H9 (cell line): Measurements from ENCODE around the gene DMD. TPM values are rescaled to one million over a fixed set of nuclear protein-coding genes. Genes with fewer than 3 reads are reported as not detected.

Experiments
- DNase-seq: peaks from one replicate; pipeline ENCODE4 v3.0.0-alpha.2; 2017
- H2AFZ ChIP-seq: one replicate; pipeline ENCODE4 v1.6.1; 2013; ENCODE audit warnings: mild to moderate bottlenecking, low read length, control low read depth, moderate library complexity
- H2AK5ac ChIP-seq: 2 replicates; pipeline ENCODE4 v1.6.1; 2013; ENCODE audit warnings: low read length, control low read depth, mixed read lengths; ENCODE audit not compliant: insufficient read length
- H2BK120ac ChIP-seq: one replicate; pipeline ENCODE4 v1.6.1; 2013; ENCODE audit warnings: low read depth, mild to moderate bottlenecking, low read length, control low read depth, inconsistent platforms; ENCODE audit not compliant: poor library complexity, severe bottlenecking
- H2BK12ac ChIP-seq: 2 replicates; pipeline ENCODE4 v1.6.1; 2013; ENCODE audit warnings: low read length, control low read depth, mixed read lengths, low read depth; ENCODE audit not compliant: insufficient read length
- H2BK15ac ChIP-seq: 2 replicates; pipeline ENCODE4 v1.6.1; 2013; ENCODE audit warnings: low read depth, low read length, control low read depth
- H2BK20ac ChIP-seq: one replicate; pipeline ENCODE4 v1.6.1; 2013; ENCODE audit warnings: low read depth, mild to moderate bottlenecking, low read length, control low read depth, inconsistent platforms; ENCODE audit not compliant: poor library complexity, severe bottlenecking
- H2BK5ac ChIP-seq: 2 replicates; pipeline ENCODE4 v1.6.1; 2013; ENCODE audit warnings: low read length, control low read depth, mixed read lengths; ENCODE audit not compliant: insufficient read length
- H3K14ac ChIP-seq: 2 replicates; pipeline ENCODE4 v1.6.1; 2013; ENCODE audit warnings: low read length, control low read depth; ENCODE audit not compliant: insufficient read depth
- H3K18ac ChIP-seq: 2 replicates; pipeline ENCODE4 v1.6.1; 2013; ENCODE audit warnings: low read depth, mild to moderate bottlenecking, mixed read lengths, low read length, control low read depth; ENCODE audit not compliant: insufficient read length
- H3K23ac ChIP-seq: 2 replicates; pipeline ENCODE4 v1.6.1; 2013; ENCODE audit warnings: low read length, control low read depth, mixed read lengths, low read depth; ENCODE audit not compliant: insufficient read length
- H3K23me2 ChIP-seq: 2 replicates; pipeline ENCODE4 v1.6.1; 2013; ENCODE audit warnings: low read depth, mild to moderate bottlenecking, mixed read lengths, low read length, control low read depth; ENCODE audit not compliant: insufficient read length, poor library complexity, severe bottlenecking
- H3K27ac ChIP-seq: 2 replicates; pipeline ENCODE4 v1.5.1; 2013; ENCODE audit warnings: low read length, control low read depth, mixed read lengths, low read depth; ENCODE audit not compliant: insufficient read length
- H3K27me3 ChIP-seq: 2 replicates; pipeline ENCODE4 v1.6.1; 2013; ENCODE audit warnings: low read length, control low read depth, inconsistent platforms; ENCODE audit not compliant: insufficient read depth
- H3K4ac ChIP-seq: 2 replicates; pipeline ENCODE4 v1.6.1; 2013; ENCODE audit warnings: low read depth, mild to moderate bottlenecking, control low read depth, inconsistent platforms, low read length, moderate library complexity
- H3K4me1 ChIP-seq: 2 replicates; pipeline ENCODE4 v1.6.1; 2013; ENCODE audit warnings: low read length, control low read depth, inconsistent platforms; ENCODE audit not compliant: insufficient read depth
- H3K4me2 ChIP-seq: 2 replicates; pipeline ENCODE4 v1.6.1; 2013; ENCODE audit warnings: low read length, control low read depth, mixed read lengths; ENCODE audit not compliant: insufficient read length, insufficient read depth
- H3K56ac ChIP-seq: 2 replicates; pipeline ENCODE4 v1.6.1; 2013; ENCODE audit warnings: low read depth, mild to moderate bottlenecking, mixed read lengths, low read length, control low read depth; ENCODE audit not compliant: insufficient read length
- H3K79me1 ChIP-seq: 2 replicates; pipeline ENCODE4 v1.6.1; 2013; ENCODE audit warnings: low read depth, mild to moderate bottlenecking, moderate library complexity, low read length, control low read depth, inconsistent platforms; ENCODE audit not compliant: insufficient read depth, poor library complexity, severe bottlenecking
- H3K79me2 ChIP-seq: 2 replicates; pipeline ENCODE4 v1.6.1; 2013; ENCODE audit warnings: low read length, control low read depth, inconsistent platforms; ENCODE audit not compliant: insufficient read depth
- H3K9ac ChIP-seq: 2 replicates; pipeline ENCODE4 v1.6.1; 2013; ENCODE audit warnings: low read length, control low read depth, mixed read lengths; ENCODE audit not compliant: insufficient read length; ENCODE audit errors: extremely low read depth
- H3K9me3 ChIP-seq: one replicate; pipeline ENCODE4 v1.6.1; 2013; ENCODE audit warnings: low read depth, low read length, inconsistent platforms; ENCODE audit not compliant: control insufficient read depth
- H3T11ph ChIP-seq: one replicate; pipeline ENCODE4 v1.6.1; 2013; ENCODE audit warnings: mild to moderate bottlenecking, low read length, control low read depth, inconsistent platforms
- H4K20me1 ChIP-seq: one replicate; pipeline ENCODE4 v1.6.1; 2013; ENCODE audit not compliant: control insufficient read depth, insufficient read length, insufficient read depth
- H4K5ac ChIP-seq: 2 replicates; pipeline ENCODE4 v1.6.1; 2013; ENCODE audit warnings: low read depth, mild to moderate bottlenecking, mixed read lengths, low read length, control low read depth; ENCODE audit not compliant: insufficient read length
- H4K8ac ChIP-seq: replicated peaks from 2 replicates; pipeline ENCODE4 v1.6.1; 2013; ENCODE audit warnings: low read length, control low read depth, mixed read lengths, low read depth; ENCODE audit not compliant: insufficient read length
- H4K91ac ChIP-seq: 2 replicates; pipeline ENCODE4 v1.6.1; 2013; ENCODE audit warnings: low read depth, mild to moderate bottlenecking, moderate library complexity, mixed read lengths, low read length, control low read depth; ENCODE audit not compliant: insufficient read length
- H3K27ac Mint-ChIP-seq, 3 experiments: 2 replicates in 2 of 3; 3 replicates in 1 of 3; pipeline ENCODE4 v1.8.0; 2020 to 2021; ENCODE audit warnings: mixed read lengths in 3 of 3, mild to moderate bottlenecking in 1 of 3, moderate library complexity in 1 of 3
- H3K27me3 Mint-ChIP-seq: 2 replicates; pipeline ENCODE4 v1.8.0; 2021; ENCODE audit warnings: low read depth, mild to moderate bottlenecking, moderate library complexity, mixed read lengths
- H3K36me3 Mint-ChIP-seq, 3 experiments: 2 replicates in 2 of 3; 3 replicates in 1 of 3; pipeline ENCODE4 v1.8.0; 2020 to 2021; ENCODE audit warnings: low read depth in 3 of 3, mixed read lengths in 3 of 3; ENCODE audit not compliant: insufficient read depth in 1 of 3
- H3K4me1 Mint-ChIP-seq, 2 experiments: 2 replicates each; pipeline ENCODE4 v1.8.0; 2020; ENCODE audit warnings: mixed read lengths in 2 of 2
- H3K4me3 Mint-ChIP-seq, 2 experiments: 2 replicates in 1 of 2; 3 replicates in 1 of 2; pipeline ENCODE4 v1.8.0; 2020 to 2021; ENCODE audit warnings: mild to moderate bottlenecking in 2 of 2, mixed read lengths in 2 of 2, moderate library complexity in 1 of 2
- H3K9me3 Mint-ChIP-seq, 2 experiments: 2 replicates in 1 of 2; 3 replicates in 1 of 2; pipeline ENCODE4 v1.8.0; 2020; ENCODE audit warnings: mild to moderate bottlenecking in 2 of 2, mixed read lengths in 2 of 2, moderate library complexity in 1 of 2
- CTCF ChIP-seq: fragments of 200-600 bp; sonication (generic); conservative IDR thresholded peaks from 3 replicates; pipeline ENCODE4 v1.8.0; 2021; ENCODE audit warnings: antibody characterized with exemption, mild to moderate bottlenecking
- WGBS: extraction: QIAGEN DNeasy Blood & Tissue Kit; methylation state at CpG from one replicate; pipeline ENCODE4 v1.1.7; 2013; ENCODE audit warnings: missing lambda C conversion rate, low lambda C conversion rate, mixed read lengths; ENCODE audit not compliant: insufficient read length; ENCODE audit errors: extremely low coverage; 5-methylcytosine and 5-hydroxymethylcytosine counted together
- total RNA-seq: library from RNA; stranded (reverse); gene quantifications from 2 replicates; pipeline ENCODE4 v1.2.1, GENCODE V29; 2021

The DMD gene
- total RNA-seq, 1 experiment from 2014 or later = 3.8 TPM

DNA sequence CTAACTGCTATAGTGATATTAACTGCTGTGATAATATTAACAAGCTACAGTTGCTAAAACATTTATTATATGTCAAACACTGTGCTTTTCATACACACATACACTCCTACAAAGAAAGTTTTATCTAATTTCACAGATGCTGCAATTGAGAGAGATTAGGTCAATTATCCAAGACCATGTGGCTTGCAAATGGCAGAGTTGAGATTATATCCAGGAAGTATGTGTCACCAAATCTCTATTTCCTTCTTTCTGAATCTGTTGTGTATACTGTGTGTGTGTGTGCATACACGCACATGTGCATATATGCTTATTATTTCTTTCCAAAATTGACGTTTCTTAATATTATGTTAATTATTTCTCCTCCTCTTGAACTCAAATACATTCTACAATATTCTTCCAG lies 1363.6 kb downstream of the DMD start:
- H3K4me1 ChIP-seq = no peaks in the 10 kb centered on the region
- no peak overlapping the region for H2BK5ac ChIP-seq
- no peak overlapping the region for H3K27ac Mint-ChIP-seq
- H4K8ac ChIP-seq = no peak overlapping the region
- H3K4ac ChIP-seq = no peak overlapping the region
- H3K9me3 ChIP-seq = no peaks in the 10 kb centered on the region
- no peak for TF ChIP-seq CTCF
- no peaks in the 10 kb centered on the region for H3K79me2 ChIP-seq
- peaks cover 0 to 3% (median 0%) of the 10 kb centered on the region in 3 experiments; a peak in 2 of 7 replicates for H3K36me3 Mint-ChIP-seq
- no peaks in the 10 kb centered on the region for H3K4me1 Mint-ChIP-seq
- H3K4me2 ChIP-seq = no peak overlapping the region
- no peaks in the 10 kb centered on the region for H3K79me1 ChIP-seq
- H3K56ac ChIP-seq = no peak overlapping the region
- H3K14ac ChIP-seq = no peak overlapping the region
- no peak overlapping the region for H3K9ac ChIP-seq
- peaks cover 3% of the 10 kb centered on the region for H3K27me3 Mint-ChIP-seq
- WGBS = no CpG with 5 or more reads among the region's 2 CpGs
- no peak overlapping the region for H2BK20ac ChIP-seq
- no peak overlapping the region for H3K27ac ChIP-seq
- H3K23me2 ChIP-seq = no peaks in the 10 kb centered on the region
- H2BK120ac ChIP-seq = no peak overlapping the region
- H3K4me3 Mint-ChIP-seq = no peak overlapping the region
- DNase-seq = no peak
- no peak overlapping the region for H3K23ac ChIP-seq
- H3K18ac ChIP-seq = no peak overlapping the region
- H3K9me3 Mint-ChIP-seq = peaks cover 46 to 52% of the 10 kb centered on the region in 2 experiments
- no peak overlapping the region for H3T11ph ChIP-seq
- no peaks in the 10 kb centered on the region for H4K20me1 ChIP-seq
- no peak overlapping the region for H2AK5ac ChIP-seq
- no peak overlapping the region for H4K5ac ChIP-seq
- no peak overlapping the region for H2BK15ac ChIP-seq
- H3K27me3 ChIP-seq = no peaks in the 10 kb centered on the region
- no peak overlapping the region for H2BK12ac ChIP-seq
- no peak overlapping the region for H2AFZ ChIP-seq
- H4K91ac ChIP-seq = no peak overlapping the region
